OCI-LY7 (cell line): ENCODE data around the gene PTGDR. TPM values are rescaled to one million over a fixed set of nuclear protein-coding genes. Genes with fewer than 3 reads are reported as not detected.

Experiments used
- Bru-seq: library from RNA; stranded (reverse); fragments of 400-500 nt; gene quantifications from one replicate; lab custom pipeline; 2021; lab: Mats Ljungman, UMichigan
- BruChase-seq, 2 experiments: library from RNA; stranded (reverse); fragments of 400-500 nt; gene quantifications; one replicate each; lab custom pipeline; 2021; lab: Mats Ljungman, UMichigan
- BruUV-seq: library from RNA; stranded (reverse); fragments of 400-500 nt; replicated peaks from 2 replicates; lab custom pipeline; 2021; lab: Mats Ljungman, UMichigan
- CTCF ChIA-PET: fragments of 300-600 bp; sonication (Branson Sonifier 250); formaldehyde crosslinking; loops from one replicate; lab custom pipeline; 2022; ENCODE audit warnings: antibody characterized with exemption; ENCODE audit not compliant: unreplicated experiment; lab: Charles Lee
- POLR2A ChIA-PET: fragments of 300-600 bp; sonication (Branson Sonifier 250); formaldehyde crosslinking; loops from one replicate; lab custom pipeline; 2022; ENCODE audit warnings: antibody characterized with exemption; lab: Charles Lee
- DNase-seq: peaks from one replicate; pipeline ENCODE4 v3.0.0-alpha.2; 2015; ENCODE audit warnings: low spot score
- H2AFZ ChIP-seq: fragments of 200-600 bp; sonication (generic), shearing (Covaris generic); 2 replicates; pipeline ENCODE4 v1.6.1; 2014; ENCODE audit warnings: mild to moderate bottlenecking, antibody characterized with exemption, low read length, moderate library complexity
- H3K27ac ChIP-seq: fragments of 200-600 bp; sonication (generic); 2 replicates; pipeline ENCODE4 v1.5.1; 2014; ENCODE audit warnings: mixed run types, low read depth, mild to moderate bottlenecking, moderate library complexity, low read length, inconsistent platforms; ENCODE audit not compliant: poor library complexity, severe bottlenecking
- H3K36me3 ChIP-seq: fragments of 200-600 bp; sonication (generic); 2 replicates; pipeline ENCODE4 v1.6.1; 2014; ENCODE audit warnings: mild to moderate bottlenecking, antibody characterized with exemption, low read length, moderate library complexity, mixed read lengths; ENCODE audit not compliant: insufficient read depth
- H3K4me1 ChIP-seq: fragments of 200-600 bp; sonication (generic); 2 replicates; pipeline ENCODE4 v1.5.1; 2014; ENCODE audit warnings: mild to moderate bottlenecking, low read length; ENCODE audit not compliant: insufficient read depth, poor library complexity, severe bottlenecking
- H3K4me2 ChIP-seq: fragments of 200-600 bp; sonication (generic); 2 replicates; pipeline ENCODE4 v1.6.1; 2014; ENCODE audit warnings: mild to moderate bottlenecking, low read length
- H3K4me3 ChIP-seq: fragments of 200-600 bp; sonication (generic); 2 replicates; pipeline ENCODE4 v1.5.1; 2014; ENCODE audit warnings: mild to moderate bottlenecking, low read depth, low read length; ENCODE audit not compliant: poor library complexity, severe bottlenecking
- H3K79me2 ChIP-seq: fragments of 200-600 bp; sonication (generic); 2 replicates; pipeline ENCODE4 v1.6.1; 2016; ENCODE audit warnings: low read depth, mild to moderate bottlenecking, low read length, moderate library complexity, mixed read lengths; ENCODE audit not compliant: insufficient read depth
- H3K9me2 ChIP-seq: fragments of 200-600 bp; sonication (generic); 2 replicates; pipeline ENCODE4 v1.6.1; 2016; ENCODE audit warnings: mild to moderate bottlenecking, low read length, mixed read lengths; ENCODE audit not compliant: insufficient read depth
- H3K9me3 ChIP-seq: fragments of 200-600 bp; sonication (generic); 2 replicates; pipeline ENCODE4 v1.6.1; 2014; ENCODE audit warnings: mild to moderate bottlenecking, mixed run types, low read length, mixed read lengths
- H4K20me1 ChIP-seq: fragments of 200-600 bp; sonication (generic); 2 replicates; pipeline ENCODE4 v1.6.1; 2014; ENCODE audit warnings: mild to moderate bottlenecking, antibody characterized with exemption, low read length, moderate library complexity, mixed read lengths; ENCODE audit not compliant: insufficient read depth
- EZH2phosphoT487 ChIP-seq: fragments of 200-600 bp; sonication (generic); IDR thresholded peaks from 2 replicates; pipeline ENCODE4 v1.6.1; 2018; ENCODE audit warnings: low read depth, borderline replicate concordance, mild to moderate bottlenecking, mixed run types, antibody characterized with exemption, low read length, moderate library complexity, mixed read lengths
- intact Hi-C: fragments of 100-400 bp; cut with micrococcal nuclease; formaldehyde crosslinking; loops from one replicate; pipeline ENCODE4 v1.10.0; 2022; ENCODE audit not compliant: unreplicated experiment
- long read RNA-seq: library from polyadenylated mRNA; stranded (forward); transcript quantifications from one replicate; pipeline ENCODE4 v2.0.0, GENCODE V29; 2022
- total RNA-seq, 2 experiments: library from RNA; depleted of rRNA in 1 of 2; stranded (reverse); fragments of >200 nt in 1 of 2; shearing (Covaris generic) in 1 of 2; gene quantifications; 2 replicates each; pipeline ENCODE4 v1.2.3, GENCODE V29; 2014 to 2022
- TF ChIP-seq, protein P1 (sequence below): fragments of 200-600 bp; sonication (generic); conservative IDR thresholded peaks from 2 replicates; pipeline ENCODE4 v1.5.1; 2014; ENCODE audit warnings: mild to moderate bottlenecking, antibody characterized with exemption, low read length, moderate library complexity, mixed read lengths

PTGDR gene, protein sequence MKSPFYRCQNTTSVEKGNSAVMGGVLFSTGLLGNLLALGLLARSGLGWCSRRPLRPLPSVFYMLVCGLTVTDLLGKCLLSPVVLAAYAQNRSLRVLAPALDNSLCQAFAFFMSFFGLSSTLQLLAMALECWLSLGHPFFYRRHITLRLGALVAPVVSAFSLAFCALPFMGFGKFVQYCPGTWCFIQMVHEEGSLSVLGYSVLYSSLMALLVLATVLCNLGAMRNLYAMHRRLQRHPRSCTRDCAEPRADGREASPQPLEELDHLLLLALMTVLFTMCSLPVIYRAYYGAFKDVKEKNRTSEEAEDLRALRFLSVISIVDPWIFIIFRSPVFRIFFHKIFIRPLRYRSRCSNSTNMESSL
- total RNA-seq (2014; rRNA removed; shearing (Covaris generic)), result not detected in 2 replicates
- total RNA-seq (2022), result not detected in 2 replicates
- not detected for Bru-seq, nascent RNA
- not detected for BruChase-seq, experiment 1, labeled RNA remaining after a 6-hour chase
- not detected for BruChase-seq, experiment 2, labeled RNA remaining after a 2-hour chase
- long read RNA-seq, result 0 reads

GRCh38 chr14:52267501-52268278, at the start of gene PTGDR:
TSS of gene PTGDR (plus strand) at chr14:52267698. CDS start at chr14:52267815, 117 bp downstream.
- no peak within 1 kb of the TSS for H3K4me3 ChIP-seq
- H3K9me2 ChIP-seq, result no peaks in the 10 kb centered on the region
- no peak for DNase-seq
- intact Hi-C loops, result no loop called here
- no peak within 1 kb of the TSS for H3K27ac ChIP-seq
- ChIA-PET CTCF (no interaction called here), POLR2A (interaction anchor here (0.6 kb wide), 1 partner anchor 151 kb away, joined by 3 read pairs; no protein-coding TSS in a partner anchor)
- no peak within 1 kb of the TSS for H3K4me2 ChIP-seq
- H3K36me3 ChIP-seq, result no peaks in the 10 kb centered on the region
- H4K20me1 ChIP-seq, result no peaks in the 10 kb centered on the region
- no peak within 1 kb of the TSS for H2AFZ ChIP-seq
- BruUV-seq, result no TSS peak
- TF ChIP-seq, protein P1, sequence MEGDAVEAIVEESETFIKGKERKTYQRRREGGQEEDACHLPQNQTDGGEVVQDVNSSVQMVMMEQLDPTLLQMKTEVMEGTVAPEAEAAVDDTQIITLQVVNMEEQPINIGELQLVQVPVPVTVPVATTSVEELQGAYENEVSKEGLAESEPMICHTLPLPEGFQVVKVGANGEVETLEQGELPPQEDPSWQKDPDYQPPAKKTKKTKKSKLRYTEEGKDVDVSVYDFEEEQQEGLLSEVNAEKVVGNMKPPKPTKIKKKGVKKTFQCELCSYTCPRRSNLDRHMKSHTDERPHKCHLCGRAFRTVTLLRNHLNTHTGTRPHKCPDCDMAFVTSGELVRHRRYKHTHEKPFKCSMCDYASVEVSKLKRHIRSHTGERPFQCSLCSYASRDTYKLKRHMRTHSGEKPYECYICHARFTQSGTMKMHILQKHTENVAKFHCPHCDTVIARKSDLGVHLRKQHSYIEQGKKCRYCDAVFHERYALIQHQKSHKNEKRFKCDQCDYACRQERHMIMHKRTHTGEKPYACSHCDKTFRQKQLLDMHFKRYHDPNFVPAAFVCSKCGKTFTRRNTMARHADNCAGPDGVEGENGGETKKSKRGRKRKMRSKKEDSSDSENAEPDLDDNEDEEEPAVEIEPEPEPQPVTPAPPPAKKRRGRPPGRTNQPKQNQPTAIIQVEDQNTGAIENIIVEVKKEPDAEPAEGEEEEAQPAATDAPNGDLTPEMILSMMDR, result no peak
- no peak for TF ChIP-seq EZH2phosphoT487
- H3K4me1 ChIP-seq, result peaks cover 2% of the 10 kb centered on the region
- H3K9me3 ChIP-seq, result no peaks in the 10 kb centered on the region
- H3K79me2 ChIP-seq, result no peaks in the 10 kb centered on the region

GRCh38 chr14:52219488-52220084, 47.9 kb upstream of the PTGDR start:
- CTCF ChIA-PET, result no interaction called here
- no peaks in the 10 kb centered on the region for H3K36me3 ChIP-seq
- POLR2A ChIA-PET, result interaction anchor here (0.7 kb wide), 2 partner anchors 12 to 34 kb away, joined by 5 read pairs; no protein-coding TSS in a partner anchor
- intact Hi-C loops, result no loop called here
- no peaks in the 10 kb centered on the region for H3K4me1 ChIP-seq
- no TSS peak for BruUV-seq
- H3K4me3 ChIP-seq, result no peak overlapping the region
- H3K9me3 ChIP-seq, result no peaks in the 10 kb centered on the region
- no peaks in the 10 kb centered on the region for H3K79me2 ChIP-seq
- no peaks in the 10 kb centered on the region for H3K9me2 ChIP-seq
- no peak for DNase-seq
- H3K4me2 ChIP-seq, result no peak overlapping the region
- H3K27ac ChIP-seq, result no peak overlapping the region
- H2AFZ ChIP-seq, result no peak overlapping the region
- no peaks in the 10 kb centered on the region for H4K20me1 ChIP-seq
- TF ChIP-seq, protein P1, result no peak
- no peak for TF ChIP-seq EZH2phosphoT487
